ENCODE data around the gene TMEM53. TPM values are rescaled to one million over a fixed set of nuclear protein-coding genes. Genes with fewer than 3 reads are reported as not detected.
"Not testable (repeated sequence)": the region's sequence is repeated elsewhere in the genome, so short reads cannot be mapped to it uniquely, and the experiment has no call there.

The TMEM53 gene
- total RNA-seq, 1 donor, result 9.2 TPM

- H3K4me3 ChIP-seq (ENCODE audit: low read depth, low read length), result no peak overlapping the region
- TF ChIP-seq CTCF (IDR thresholded peaks at IDR 0.05; ENCODE audit: insufficient read depth, low read length), result peak; percentile 68
- peak; percentile 82 for DNase-seq (ENCODE audit: low read depth)
These were observed 33.9 kb upstream of the TMEM53 start for GRCh38 chr1:44707959-44708831.

GRCh38 chr1:44707112-44707881 lies 33.0 kb upstream of the TMEM53 start:
- no peak overlapping the region for H3K4me3 ChIP-seq (ENCODE audit: low read depth, low read length)
- TF ChIP-seq CTCF (IDR thresholded peaks at IDR 0.05; ENCODE audit: insufficient read depth, low read length), result no peak
- peak; percentile 91 for DNase-seq (ENCODE audit: low read depth)

GRCh38 chr1:44705938-44706337 lies 31.7 kb upstream of the TMEM53 start:
- no peak overlapping the region for H3K4me3 ChIP-seq (ENCODE audit: low read depth, low read length)
- DNase-seq (ENCODE audit: low read depth), result no peak
- no peak for TF ChIP-seq CTCF (IDR thresholded peaks at IDR 0.05; ENCODE audit: insufficient read depth, low read length)

GRCh38 chr1:44705470-44705869 lies 31.2 kb upstream of the TMEM53 start:
- no peak for DNase-seq (ENCODE audit: low read depth)
- TF ChIP-seq CTCF (IDR thresholded peaks at IDR 0.05; ENCODE audit: insufficient read depth, low read length), result no peak
- H3K4me3 ChIP-seq (ENCODE audit: low read depth, low read length), result no peak overlapping the region

- no peak for DNase-seq (ENCODE audit: low read depth)
- H3K4me3 ChIP-seq (ENCODE audit: low read depth, low read length), result no peak overlapping the region
- TF ChIP-seq CTCF (IDR thresholded peaks at IDR 0.05; ENCODE audit: insufficient read depth, low read length), result no peak
These were observed 26.9 kb upstream of the TMEM53 start for GRCh38 chr1:44701141-44701573.

GRCh38 chr1:44700573-44700972 lies 26.3 kb upstream of the TMEM53 start:
- no peak for TF ChIP-seq CTCF (IDR thresholded peaks at IDR 0.05; ENCODE audit: insufficient read depth, low read length)
- no peak for DNase-seq (ENCODE audit: low read depth)
- H3K4me3 ChIP-seq (ENCODE audit: low read depth, low read length), result no peak overlapping the region

- not testable (repeated sequence) for H3K4me3 ChIP-seq (ENCODE audit: low read depth, low read length); DNase-seq (ENCODE audit: low read depth)
These were observed 25.1 kb upstream of the TMEM53 start for GRCh38 chr1:44699375-44699774.
